CD4-positive, alpha-beta T cell treated with Interleukin-17A for 4 hours (primary cell): ENCODE results near the gene TBC1D22A.

Experiments used
- DNase-seq: peaks from one replicate; pipeline ENCODE4 v3.0.0-alpha.2; 2020; ENCODE audit warnings: mixed read lengths

Gene TBC1D22A

DNA sequence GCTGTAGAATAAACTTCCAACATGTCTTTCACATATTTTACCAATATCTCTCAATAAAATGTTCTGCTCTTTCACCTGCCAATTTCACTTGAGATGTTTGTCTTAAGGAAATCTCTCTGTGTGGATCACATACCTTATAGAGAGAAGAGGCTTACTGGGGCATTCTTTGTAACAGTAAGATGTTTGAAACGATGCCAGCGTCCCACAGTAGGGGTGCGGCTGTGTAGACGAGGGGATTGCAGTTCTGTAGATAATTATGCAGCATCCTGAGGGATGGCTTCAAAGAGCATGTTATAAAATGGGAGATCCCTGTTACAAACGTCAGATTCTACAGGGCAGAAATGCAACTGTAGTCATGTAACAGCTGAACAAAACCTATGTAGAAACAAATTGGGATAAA lies 200.0 kb downstream of the TBC1D22A start:
- DNase-seq, result no peak

DNA sequence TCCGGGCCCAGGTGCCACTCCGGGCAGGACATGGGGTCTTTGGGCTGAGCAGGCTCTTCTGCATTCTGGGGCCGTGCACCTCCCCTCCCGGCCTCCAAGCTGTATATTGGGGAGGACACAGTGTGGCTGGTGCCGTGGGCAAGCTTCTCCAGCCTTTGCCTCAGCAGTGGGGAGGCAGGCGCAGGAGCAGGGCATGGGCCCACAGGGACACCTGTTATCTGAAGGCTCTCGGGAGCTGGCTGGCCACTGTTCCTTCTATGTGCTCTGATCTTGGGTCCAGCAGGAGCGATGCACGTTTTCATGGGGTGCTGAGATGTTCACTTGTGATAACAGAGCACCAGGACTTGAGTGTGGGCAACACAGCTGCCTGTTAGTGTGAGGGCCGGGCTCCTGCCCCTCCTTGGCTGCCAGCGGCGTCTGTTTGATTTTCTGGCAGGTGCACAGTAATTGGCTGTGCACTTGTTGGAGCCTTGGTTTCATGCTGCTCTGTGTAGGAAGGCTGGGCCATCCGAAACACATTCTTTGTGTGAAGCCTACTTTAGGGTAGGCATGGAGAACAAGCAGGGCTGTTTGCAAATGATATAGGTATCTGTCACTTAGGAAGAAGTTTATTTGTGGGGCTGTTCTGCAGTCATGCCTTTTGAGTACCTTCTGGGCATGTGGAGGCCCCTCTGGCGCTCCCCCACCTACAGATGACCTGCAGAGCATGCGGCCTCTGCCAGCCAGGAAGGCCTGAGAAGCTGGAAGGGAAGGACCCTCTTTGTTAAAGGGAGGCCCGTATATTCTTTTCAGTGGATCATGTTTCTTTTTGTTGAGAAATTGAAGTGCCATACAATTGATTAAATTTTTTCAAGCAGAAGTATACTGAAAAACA lies 201.5 kb downstream of the TBC1D22A start:
- no peak for DNase-seq

DNA sequence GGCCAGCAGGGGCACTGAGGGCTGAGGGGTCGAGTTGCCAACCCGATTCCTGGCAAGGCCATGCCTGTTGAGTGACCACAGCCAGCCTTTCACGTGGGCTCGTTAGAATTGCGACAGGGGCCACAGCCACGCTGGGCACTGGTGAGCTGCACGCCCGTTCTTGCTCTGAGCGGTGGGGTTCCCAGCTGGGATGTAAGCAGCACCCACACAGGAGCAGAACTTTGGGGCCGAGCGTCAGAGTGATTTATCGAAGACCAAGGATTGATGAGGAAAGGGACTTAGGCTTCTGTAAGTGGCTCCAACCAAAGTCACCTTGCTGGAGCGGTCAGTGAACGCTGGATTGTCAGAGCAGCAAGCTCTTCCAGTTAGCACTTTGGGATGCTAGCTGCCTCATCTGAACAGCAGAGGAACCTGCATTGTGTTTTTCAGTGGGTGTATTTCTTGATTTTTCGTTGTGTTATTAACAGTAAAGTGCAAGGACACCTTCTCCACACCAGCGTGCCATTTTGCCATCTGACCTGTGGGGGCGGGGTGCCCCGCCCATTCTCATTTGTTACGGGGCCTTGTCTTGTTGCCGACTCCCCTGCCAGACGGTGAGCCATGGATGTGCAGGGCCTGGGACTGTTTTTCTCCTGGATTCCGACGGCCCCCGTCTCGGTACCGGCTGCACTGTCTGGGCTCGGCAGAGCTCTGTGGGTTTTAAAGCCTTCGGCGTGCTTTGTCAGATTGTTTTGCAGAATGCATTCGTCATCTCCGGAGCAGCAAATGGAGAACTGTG lies 202.5 kb downstream of the TBC1D22A start:
- no peak for DNase-seq

DNA sequence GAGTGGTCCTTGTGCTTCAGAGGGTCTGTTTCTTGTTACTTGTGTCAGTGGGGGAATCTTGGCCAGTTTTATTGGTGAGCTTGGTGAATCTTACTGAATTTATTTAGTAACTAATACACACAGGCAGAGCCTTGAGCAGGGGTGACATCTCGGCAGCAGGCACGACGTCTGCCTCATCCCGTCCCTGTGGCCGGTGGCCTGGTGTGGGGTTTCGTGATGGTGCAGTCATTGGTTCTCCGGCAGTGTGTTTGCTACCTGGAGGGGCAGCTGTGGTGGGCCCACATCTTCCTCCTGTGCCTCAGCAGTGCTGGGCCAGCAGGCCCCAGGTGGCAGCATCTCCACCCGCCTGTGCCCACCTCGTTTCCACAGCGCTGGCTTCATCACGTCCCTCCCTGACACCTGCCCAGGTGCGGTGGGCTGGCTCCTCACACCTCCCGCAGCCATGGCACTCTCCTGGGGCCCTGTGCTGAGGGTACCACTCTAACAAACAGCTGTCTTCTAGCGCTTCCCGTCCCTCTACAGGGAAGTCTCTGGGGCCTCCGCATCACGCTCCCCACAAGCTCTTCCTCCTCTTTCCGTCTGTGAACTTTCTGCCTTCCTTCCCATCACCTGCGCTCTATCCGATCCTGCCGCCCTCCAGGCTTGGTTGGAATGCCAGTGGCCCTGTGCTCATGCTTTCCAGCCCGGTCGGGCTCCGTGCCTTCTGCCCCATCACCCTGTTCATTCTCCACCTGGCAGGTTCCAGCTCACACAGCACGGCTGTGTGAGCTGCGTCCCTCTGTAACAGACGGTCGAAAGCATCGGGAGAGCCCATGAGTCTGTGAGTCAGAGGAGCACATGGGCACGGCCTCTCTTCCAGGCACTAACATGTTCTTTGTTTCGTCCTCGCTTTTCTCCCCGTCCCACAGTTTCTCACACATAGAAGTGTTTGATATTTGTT lies 203.4 kb downstream of the TBC1D22A start:
- no peak for DNase-seq

GRCh38 chr22:46966495-46966845 lies 204.0 kb downstream of the TBC1D22A start:
- no peak for DNase-seq

GRCh38 chr22:46966846-46967245 lies 204.4 kb downstream of the TBC1D22A start:
- DNase-seq, result no peak

GRCh38 chr22:46967445-46968358 lies 205.3 kb downstream of the TBC1D22A start:
- no peak for DNase-seq

DNA sequence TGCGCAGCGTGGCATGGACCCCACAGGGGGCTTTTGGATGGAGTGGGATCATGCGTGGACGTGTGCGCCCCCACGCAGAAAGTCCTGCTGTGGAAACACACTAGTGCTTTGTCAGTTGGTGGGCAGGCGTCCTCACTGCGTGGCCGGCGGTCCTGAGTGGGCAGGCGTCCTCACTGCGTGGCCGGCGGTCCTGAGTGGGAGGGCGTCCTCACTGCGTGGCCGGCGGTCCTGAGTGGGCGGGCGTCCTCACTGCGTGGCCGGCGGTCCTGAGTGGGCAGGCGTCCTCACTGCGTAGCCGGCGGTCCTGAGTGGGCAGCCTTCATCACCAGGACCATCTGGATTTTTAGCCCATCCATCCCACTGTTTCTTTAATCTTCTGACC lies 205.9 kb downstream of the TBC1D22A start:
- no peak for DNase-seq

- no peak for DNase-seq
These were observed 206.4 kb downstream of the TBC1D22A start for GRCh38 chr22:46968848-46969247.

DNA sequence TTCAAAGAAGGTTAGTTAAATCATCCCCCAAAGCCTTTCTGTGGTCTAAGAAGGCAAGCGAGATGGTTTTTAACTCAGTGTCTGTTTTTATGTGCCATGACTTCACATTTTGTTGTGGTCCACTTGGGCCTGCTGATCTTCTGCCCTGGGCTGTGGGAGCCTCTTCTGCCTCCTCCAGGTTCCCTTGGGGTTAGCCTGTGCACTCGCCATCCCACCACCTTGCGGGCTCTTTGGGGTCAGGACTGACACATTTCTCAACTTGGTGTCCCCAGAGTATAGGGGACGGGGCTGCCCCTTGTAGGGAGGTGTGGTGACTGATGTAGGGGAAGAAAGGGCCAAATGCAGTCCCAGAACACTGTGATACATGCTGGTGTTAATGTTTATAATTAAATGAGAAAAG lies 207.0 kb downstream of the TBC1D22A start:
- no peak for DNase-seq

GRCh38 chr22:46969961-46970360 lies 207.5 kb downstream of the TBC1D22A start:
- no peak for DNase-seq

- DNase-seq, result no peak
These were observed 208.1 kb downstream of the TBC1D22A start for GRCh38 chr22:46970411-46971098.

DNA sequence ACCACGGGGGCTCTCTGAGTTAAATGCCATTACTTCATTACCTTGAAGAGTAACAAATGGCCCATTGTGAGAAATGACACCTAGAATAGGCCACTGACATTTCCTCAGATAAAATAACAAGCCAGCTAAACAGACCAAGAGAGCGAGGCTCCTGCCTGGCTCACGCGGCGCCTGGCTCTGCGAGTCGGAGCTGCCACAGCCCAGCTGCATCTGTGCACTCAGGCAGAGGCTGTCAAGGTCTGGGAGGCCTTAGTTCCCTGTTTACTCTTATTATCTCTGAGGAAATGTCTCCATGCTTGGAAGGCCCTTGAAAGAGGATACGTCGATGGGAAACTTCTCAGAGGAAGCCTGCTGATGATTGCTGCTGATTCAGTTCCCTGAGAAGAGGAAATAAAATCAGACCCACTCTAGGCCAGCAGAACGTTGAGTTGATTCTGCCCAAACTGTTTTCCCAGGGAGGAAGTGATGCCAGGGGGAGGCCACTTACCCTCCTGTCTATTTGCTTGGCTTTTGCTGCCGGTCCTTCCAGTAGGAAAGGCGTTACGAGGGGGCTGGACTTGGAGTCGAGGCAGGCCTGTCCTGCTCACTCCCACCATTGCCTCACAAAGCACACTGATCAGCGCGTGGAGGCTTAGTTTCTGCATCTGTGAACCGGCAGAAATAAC lies 208.8 kb downstream of the TBC1D22A start:
- DNase-seq, result no peak

- no peak for DNase-seq
These were observed 209.3 kb downstream of the TBC1D22A start for GRCh38 chr22:46971764-46972125.

GRCh38 chr22:46972256-46972655 lies 209.8 kb downstream of the TBC1D22A start:
- no peak for DNase-seq

GRCh38 chr22:46972901-46973831 lies 210.7 kb downstream of the TBC1D22A start:
- no peak for DNase-seq

DNA sequence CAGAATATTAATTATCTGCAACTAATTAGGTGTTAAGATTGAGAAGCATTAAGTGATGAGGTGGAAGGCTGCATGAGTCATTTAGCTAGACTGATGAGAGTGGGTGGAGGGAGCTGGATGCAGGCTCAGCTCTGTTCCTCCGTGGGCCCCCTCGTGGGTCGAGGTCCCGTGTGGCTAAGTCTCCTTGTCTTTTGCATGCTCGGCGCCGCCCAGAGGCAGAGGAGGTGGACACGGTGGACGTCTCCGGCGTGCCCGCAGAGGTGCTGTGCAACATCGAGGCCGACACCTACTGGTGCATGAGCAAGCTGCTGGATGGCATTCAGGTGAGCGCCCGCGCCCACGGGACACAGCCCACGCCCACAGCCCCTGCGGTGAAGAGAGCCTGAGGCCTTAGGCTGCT lies 211.6 kb downstream of the TBC1D22A start:
- no peak for DNase-seq

GRCh38 chr22:46974631-46975585 lies 212.5 kb downstream of the TBC1D22A start:
- DNase-seq, result no peak
